Uterus (tissue), 2 donors: Measurements from ENCODE around the gene FAM47E.

ENCODE experiments used
- CTCF ChIP-seq, 4 experiments: fragments of 200-600 bp in 2 of 4; fragments of 450-650 bp in 2 of 4; sonication (generic) in 2 of 4; IDR thresholded peaks; one replicate each; pipeline ENCODE4 v1.5.1; 2016 to 2019; ENCODE audit warnings: antibody characterized with exemption in 4 of 4, mild to moderate bottlenecking in 2 of 4, moderate library complexity in 1 of 4
- POLR2A ChIP-seq, 2 donors: fragments of 450-650 bp; IDR thresholded peaks; one replicate each; pipeline ENCODE4 v1.6.1; 2016; ENCODE audit warnings: antibody characterized with exemption in 2 of 2, mild to moderate bottlenecking in 1 of 2, moderate library complexity in 1 of 2

DNA sequence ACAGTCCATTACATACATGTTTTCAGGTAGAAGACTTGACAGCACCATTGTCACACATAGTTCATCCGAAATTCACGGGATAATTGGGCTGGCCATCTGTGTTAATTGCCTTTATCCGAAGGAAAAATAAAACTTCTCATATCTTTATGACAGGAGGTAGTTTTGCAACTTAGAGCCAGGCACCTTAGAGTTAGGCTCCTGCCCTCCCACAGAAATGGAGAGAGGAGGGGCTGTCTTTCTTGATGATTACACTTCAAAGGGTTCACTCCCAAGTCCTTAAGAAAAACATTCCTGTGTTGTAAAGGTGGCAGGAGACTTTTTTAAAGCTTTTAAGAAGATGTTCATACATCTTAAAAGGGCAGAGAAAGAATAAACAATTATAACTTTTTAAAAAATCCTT is 27.4 kb upstream of the FAM47E start:
- TF ChIP-seq CTCF (IDR thresholded peaks at IDR 0.05) (no peak), POLR2A (IDR thresholded peaks at IDR 0.05) (no peak)
